Measurements from ENCODE around the gene JKAMP.
A peak's percentile ranks its signal among the peaks of the same experiment; 100 is the strongest.

The JKAMP gene

DNA sequence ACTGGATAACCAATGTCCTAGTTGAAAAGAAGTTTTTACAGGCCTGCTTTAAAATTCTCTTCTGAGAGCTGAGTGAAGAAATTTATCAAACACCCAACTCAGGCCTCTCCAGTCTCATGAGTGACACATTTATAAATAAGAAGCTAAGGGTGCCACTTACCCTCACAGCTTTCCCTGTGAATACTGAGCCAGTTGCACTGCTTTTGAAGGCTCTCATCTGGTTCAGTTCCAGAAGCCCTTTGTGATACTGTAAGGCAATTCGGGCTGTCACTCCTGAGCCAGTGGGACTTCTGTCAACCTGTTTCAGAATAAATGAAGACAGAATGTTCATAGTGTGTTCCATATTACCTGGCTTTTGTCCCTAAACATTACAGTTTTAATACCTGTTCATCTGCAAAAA, 8.6 kb upstream of the JKAMP start:
- H3K4me3 ChIP-seq (ENCODE audit: low read length): no peak overlapping the region
- no peak for DNase-seq (ENCODE audit: low read depth, low spot score)

DNA sequence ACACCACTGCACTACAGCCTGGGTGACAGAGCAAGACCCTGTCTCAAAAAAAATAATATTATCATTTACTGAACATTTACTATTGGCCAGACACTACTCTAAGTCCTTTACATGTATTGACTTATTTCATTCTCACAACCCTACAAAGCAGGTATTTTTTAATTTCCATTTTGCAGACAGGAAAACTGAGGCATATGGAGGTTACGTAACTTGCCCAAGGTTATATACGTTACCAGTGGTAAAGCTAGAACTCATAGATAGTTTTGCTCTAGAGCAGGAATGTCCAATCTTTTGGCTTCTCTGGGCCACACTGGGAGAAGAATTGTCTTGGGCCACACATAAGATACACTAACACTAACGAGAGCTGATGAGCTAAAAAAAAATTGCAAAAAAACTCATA, 5.8 kb upstream of the JKAMP start:
- no peak overlapping the region for H3K4me3 ChIP-seq (ENCODE audit: low read length)
- no peak for DNase-seq (ENCODE audit: low read depth, low spot score)

DNA sequence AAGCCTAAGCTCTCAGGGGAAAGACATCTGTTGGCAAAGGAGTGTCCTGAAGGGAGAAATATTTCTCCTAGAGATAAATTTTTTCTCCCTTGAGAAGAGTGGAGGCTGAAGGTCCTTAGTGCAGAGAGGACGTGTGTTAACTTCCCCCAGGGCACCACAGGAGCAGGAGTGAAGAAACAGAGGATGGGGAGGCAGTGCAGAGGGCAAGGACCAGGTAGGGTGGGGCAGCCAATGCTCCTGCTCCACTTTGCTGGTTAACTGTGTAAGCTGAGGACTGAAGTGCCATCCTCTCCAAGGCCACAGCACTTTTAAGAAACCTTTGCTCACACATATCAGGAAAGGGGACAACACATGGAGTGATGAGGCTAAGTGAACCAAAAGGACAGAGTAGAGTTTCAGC, 4.2 kb upstream of the JKAMP start:
- no peak for DNase-seq (ENCODE audit: low read depth, low spot score)
- H3K4me3 ChIP-seq (ENCODE audit: low read length): no peak overlapping the region

DNA sequence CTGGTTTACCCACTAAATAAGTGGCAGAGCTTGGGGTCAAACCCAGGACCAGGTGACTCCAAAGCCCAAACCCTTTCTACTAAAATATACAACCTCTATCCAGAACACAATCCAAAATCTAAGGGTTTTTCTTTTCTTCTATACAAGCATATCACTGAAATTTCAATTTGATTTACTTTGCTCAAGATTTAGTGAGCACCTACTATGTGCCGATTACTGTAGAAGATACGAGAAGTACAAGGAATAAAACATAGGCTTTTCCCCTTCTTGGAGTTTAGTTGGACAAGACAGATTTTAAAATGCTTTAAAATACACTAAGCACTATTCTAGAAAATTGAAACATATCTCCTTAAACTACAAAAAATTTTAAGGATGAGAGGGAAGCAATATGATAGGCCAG, 2.9 kb upstream of the JKAMP start:
- DNase-seq (ENCODE audit: low read depth, low spot score): no peak
- H3K4me3 ChIP-seq (ENCODE audit: low read length): no peak overlapping the region

DNA sequence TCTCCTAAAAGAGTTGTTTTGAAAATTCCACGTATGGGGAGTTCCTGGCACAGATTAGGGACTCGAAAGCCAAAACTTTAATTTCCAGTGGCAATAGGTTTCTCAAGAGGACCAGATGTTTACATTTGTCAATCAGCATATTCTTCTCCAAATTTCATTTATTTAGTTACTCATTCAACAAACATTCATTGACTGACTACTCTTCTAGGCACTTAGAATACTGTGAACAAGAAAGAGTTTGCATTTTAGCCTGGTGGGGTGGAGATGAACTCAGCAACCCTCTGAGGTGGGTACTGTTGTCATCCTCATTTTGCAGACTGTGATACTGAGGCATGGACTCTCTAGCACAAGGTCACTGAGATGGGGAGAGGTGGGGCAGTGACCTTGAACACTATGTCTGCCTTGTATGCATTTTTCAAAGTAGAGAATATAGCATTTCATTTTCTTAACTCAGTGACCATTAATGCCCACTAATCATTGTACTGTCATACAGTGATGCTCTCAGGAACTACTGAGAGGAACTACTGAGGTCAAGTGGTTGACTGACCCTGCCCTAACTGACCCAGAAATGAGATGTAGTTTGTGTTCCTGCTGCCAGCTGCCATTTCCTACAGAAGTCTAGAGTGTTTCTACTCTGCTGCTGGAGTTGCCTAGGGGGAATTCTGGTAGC, 2.3 kb upstream of the JKAMP start:
- no peak overlapping the region for H3K4me3 ChIP-seq (ENCODE audit: low read length)
- no peak for DNase-seq (ENCODE audit: low read depth, low spot score)

DNA sequence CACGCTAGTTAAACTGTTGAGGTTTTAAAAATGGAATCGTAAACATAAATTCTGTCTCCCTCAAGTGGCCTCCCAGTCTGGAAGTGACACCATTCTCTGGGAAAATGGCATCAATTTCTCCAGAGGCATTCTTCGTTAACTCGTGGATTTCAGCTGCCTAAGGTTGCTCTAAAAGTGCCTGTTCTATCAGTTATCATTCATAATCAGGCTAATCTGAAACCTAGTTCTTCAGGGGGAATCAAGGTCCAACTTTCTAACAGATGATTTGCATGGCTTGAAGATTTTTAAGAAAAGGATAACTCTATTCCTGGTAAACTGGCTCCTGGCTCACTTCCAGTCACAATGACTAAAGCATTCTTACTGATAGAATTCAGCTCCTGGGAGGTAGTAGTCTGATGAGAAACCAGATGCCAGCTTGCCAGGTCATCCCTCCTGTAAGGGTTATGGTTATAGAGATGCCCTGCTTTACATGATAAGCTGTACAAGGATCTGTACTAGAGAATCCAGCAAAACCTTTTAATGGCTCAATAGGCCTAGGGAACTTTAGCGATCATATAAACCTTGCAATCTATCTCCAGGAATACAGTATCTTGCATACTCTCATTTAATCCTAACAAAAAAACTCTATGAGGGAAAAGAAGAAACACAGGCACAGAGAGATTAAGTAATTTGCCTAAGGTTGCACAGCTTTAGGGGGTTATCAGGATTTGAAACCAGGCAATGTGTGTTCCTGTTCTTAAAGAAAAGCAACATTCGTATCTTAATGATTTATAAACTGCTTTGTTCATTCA, 1.6 kb upstream of the JKAMP start:
- peak overlapping the region; percentile 90 for H3K4me3 ChIP-seq (ENCODE audit: low read length)
- DNase-seq (ENCODE audit: low read depth, low spot score): no peak

DNA sequence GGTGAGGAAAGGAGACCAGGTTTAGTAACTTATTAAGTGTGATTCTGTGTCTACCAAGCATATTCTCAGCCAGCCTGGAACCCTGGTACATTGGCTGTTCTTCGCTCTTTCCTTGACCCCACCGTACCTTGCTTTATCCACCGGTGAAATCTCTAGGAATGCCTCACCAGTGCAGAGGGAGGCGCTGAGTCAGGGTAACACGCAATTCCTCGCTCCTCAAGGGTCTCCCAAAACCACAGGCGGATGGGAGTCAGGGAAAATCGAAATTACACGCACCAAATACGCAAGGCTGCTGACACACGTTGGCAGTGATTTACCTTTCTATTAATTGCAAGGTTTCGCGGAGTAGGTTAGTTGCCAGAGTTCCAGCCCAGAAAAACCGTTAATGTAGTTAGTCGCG, 954 bp upstream of the JKAMP start:
- DNase-seq (ENCODE audit: low read depth, low spot score): no peak
- H3K4me3 ChIP-seq (ENCODE audit: low read length): peak overlapping the region; percentile 90

DNA sequence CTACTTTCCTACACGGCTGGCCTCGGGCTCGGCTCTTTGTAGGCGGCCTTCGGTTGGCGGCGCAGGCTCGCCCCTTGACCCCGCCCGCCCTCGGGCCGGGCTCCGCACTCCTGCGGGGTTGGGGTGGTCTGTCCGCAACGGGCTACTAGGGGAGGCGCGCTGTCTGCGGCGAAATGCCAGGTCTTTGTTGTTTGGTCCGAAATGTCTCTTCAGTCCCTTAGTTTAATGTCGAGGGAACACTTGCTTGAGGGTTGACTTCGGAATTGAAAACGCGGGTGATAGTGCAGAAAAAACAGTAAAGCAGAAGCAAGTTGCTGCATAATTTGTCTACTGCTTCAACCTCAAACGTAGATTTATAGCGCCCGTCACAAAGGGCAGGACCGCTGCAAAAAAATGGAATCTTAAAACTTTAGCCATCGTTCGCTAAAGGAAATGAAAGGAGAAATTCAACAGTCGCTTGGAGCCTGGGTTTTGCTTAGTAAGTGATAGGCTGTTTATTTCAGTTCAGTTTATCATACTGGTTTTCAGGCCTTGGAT, 390 bp downstream of the JKAMP start:
- peak; percentile 10 for DNase-seq (ENCODE audit: low read depth, low spot score)
- peak overlapping the region; percentile 90 for H3K4me3 ChIP-seq (ENCODE audit: low read length)

DNA sequence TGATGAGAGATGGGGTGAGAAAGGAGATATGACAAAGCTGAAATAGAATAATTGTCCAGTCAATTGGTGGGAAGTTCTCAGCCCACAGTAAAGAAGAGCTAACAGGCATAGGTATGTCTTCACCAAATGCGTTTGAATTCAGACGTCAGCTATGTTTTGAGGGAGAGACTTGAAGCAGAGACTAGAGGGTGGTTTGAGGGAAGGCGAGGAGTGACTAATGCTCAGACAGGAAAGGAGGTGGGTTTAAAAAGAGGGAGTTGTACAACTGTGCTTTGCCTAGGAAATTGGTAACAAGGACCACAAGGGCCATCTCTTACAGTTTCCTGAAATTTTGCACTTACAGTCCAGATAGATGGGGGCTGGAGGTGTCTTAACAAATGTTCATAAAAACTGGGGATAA, 6.4 kb downstream of the JKAMP start:
- H3K4me3 ChIP-seq (ENCODE audit: low read length): no peak overlapping the region
- DNase-seq (ENCODE audit: low read depth, low spot score): no peak

DNA sequence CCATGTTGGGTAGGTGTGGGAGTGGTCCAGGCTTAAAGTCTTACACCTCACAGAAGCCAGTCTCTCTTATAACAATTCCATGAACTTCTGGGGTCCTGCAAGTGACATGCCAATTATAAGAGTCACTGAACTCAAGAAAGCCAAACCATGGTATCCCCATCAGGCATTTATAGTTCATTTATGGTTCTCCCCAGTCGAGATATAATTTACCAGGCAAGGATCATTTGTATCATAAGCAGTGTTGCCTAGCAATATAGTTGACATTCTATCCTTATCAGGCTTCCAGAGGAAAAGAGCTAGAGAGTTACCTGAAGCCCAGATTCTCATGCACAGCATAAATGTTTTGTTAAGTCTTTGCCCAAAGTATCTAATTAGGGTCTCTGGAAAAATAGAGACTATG, 8.1 kb downstream of the JKAMP start:
- H3K4me3 ChIP-seq (ENCODE audit: low read length): no peak overlapping the region
- no peak for DNase-seq (ENCODE audit: low read depth, low spot score)

DNA sequence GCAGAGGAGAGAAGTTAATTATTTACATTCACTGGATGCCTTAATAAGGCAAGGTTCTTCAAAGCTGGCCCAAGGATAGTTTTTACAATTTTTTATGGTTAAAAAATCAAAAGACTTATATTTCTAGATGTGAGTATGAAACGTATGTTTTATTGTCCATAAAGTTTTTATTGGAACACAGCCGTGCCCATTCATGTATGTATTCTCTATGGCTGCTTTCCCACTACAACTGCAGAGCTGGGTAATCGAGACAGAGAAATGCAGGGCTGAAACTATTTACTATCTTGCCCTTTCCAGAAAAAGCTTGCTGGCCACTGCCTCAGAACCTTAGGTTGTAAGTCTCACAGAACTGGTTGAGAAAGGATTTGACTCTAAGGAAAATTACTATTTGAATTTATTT, 16.4 kb downstream of the JKAMP start:
- H3K4me3 ChIP-seq (ENCODE audit: low read length): no peak overlapping the region
- no peak for DNase-seq (ENCODE audit: low read depth, low spot score)

DNA sequence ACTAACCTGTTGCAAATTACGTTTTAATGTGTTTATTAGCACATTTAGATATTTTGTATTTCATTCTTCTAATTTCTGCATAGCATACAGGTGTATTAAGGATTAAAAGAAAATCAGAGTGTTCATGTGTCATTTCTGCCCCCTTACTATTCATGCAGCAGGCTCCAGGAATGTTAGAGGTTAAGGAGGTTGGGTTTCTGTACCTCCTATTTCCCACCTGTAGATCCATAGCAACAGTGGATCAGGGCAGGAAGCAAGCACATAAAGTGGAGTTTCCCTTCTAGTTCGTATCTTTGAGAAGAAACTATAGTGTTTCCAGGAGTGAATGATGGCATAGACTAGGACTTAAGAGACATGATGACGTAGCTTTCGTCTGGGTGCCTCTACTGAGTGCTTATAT, 18.9 kb downstream of the JKAMP start:
- H3K4me3 ChIP-seq (ENCODE audit: low read length): no peak overlapping the region
- no peak for DNase-seq (ENCODE audit: low read depth, low spot score)

DNA sequence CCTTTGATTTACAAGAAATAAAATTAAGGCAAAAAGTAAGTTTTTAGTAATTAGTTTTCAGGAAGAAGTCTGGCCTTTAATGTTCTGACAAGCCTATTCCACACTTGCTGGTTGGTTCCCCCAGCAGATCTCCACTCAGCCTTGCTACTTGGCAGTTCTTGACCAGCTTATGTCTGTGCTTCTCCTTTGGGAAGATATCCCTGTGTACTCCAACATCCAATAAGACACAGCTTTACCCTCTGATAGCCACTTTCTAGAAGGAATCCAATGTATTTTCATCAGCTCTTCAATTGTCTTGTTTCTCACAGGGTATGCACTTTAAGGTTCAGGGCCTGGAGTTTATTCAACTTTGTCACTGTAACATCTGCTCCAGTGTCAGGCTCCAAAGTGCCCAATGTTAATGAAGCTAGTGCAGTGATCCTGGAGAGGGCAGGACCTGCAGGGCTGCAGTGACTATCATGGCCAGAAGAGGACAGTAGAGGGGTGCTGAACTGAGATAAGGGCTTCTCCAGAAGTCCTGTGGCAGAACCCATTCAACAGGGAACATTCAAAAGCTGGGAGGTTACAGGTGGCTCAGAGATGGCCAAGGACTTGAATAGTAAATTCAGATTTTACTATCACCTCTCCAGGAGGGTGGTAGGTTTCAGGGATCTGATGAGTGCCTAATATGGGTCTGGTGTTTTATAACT, 22.9 kb downstream of the JKAMP start:
- DNase-seq (ENCODE audit: low read depth, low spot score): peak; percentile 28
- no peak overlapping the region for H3K4me3 ChIP-seq (ENCODE audit: low read length)

DNA sequence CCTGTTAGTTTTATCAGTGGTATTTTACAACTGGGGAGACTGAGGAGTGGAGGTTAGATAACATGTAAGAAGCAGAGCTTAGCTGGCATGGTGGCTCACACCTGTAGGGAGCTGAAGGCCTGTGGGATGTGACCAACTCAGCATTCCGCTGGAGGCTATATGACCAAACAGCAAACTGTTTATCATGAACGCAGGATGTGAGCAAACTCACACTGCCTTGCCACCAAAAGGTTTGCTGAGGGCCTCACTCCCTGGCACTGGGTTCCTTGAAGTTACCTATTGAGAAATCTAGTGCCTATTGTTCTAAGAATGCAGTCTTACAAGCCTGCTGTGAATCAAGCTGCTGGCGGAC, 23.4 kb downstream of the JKAMP start:
- no peak for DNase-seq (ENCODE audit: low read depth, low spot score)
- H3K4me3 ChIP-seq (ENCODE audit: low read length): no peak overlapping the region

DNA sequence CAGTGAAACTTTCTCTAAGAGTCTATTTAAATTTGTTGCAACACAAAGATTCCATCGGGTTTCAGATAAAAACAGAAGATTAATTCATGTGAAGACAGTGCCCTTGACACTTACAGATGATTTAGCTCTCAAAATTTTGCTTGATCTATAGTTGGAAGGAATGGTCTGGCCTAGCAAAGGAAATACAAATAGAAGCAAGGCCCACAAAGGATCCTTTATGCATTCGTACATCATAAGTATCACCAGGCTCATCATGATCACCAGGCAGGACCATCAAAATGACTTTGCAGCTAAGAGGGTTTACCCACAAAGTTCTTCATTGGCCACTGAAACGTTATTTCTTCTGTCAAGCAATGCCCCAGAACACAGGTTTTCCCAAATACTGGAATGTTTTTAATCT, 24.8 kb downstream of the JKAMP start:
- no peak for DNase-seq (ENCODE audit: low read depth, low spot score)
- H3K4me3 ChIP-seq (ENCODE audit: low read length): no peak overlapping the region

DNA sequence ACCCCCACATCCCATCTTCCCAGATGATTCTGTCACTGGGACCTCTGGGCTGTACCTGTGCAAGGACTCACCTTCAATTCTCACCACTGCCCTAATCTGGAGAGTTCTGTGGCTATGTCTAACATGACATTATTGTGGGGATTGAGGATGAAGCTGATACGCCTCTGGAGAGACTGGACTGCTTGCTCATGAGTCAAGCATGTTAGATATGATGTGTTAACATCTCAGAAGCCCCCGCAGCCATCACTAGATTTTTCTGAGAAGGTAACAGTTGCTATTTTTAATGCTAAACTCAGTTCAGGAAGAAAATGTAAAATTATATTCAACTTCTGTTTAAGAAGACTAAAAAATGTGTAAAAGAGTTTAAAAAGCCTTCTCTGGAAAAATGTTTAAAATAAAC, 25.7 kb downstream of the JKAMP start:
- no peak overlapping the region for H3K4me3 ChIP-seq (ENCODE audit: low read length)
- no peak for DNase-seq (ENCODE audit: low read depth, low spot score)

DNA sequence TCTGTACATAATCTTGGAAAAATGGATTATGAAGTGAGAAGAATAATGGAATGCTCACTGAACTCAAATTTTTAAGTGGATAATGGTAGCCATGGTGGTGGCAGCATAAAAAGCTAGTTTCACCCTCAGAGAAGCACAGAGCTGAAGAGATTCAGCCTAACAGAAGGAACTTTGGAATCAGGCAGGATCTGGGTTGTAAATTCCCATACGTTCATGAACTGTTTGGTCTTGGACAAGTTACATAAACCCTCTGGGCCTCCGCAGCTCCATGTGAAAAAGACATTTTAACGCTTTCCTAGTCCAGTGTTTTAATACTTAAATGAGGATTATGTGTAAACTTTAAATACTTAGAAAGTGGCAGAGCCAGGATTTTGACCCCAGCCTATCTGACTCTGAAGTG, 26.6 kb downstream of the JKAMP start:
- H3K4me3 ChIP-seq (ENCODE audit: low read length): no peak overlapping the region
- no peak for DNase-seq (ENCODE audit: low read depth, low spot score)

DNA sequence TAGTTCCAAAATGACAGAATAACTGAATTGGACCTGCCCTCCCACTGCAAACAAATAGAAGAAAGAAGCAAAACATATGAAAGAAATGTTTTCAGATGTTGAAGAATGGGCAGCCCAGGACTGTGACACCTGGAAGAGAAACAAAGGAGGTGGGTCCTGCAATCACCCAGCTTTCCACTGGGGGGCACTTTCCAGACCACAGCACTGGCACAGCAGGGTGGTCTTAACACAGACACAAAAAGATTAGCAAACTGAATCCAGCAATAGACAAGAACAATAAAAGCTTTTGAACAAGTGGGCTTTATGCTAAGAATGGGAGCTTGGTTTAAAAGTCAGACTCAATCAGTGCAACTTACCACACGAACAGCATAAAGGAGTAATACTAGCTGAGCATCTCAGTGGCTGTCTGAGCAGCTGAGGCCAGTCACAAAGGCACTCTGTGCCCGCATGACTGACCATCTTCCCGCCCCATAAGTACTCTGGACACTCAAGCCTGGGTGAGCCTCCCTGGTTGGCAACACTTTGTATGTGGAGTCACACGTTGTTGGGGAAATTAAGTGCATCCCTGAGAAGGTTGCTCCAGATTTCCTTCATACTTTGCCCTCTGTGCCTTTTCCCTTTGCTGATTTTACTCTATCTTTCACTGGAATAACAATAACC, 27.7 kb downstream of the JKAMP start:
- DNase-seq (ENCODE audit: low read depth, low spot score): peak; percentile 28
- H3K4me3 ChIP-seq (ENCODE audit: low read length): no peak overlapping the region

DNA sequence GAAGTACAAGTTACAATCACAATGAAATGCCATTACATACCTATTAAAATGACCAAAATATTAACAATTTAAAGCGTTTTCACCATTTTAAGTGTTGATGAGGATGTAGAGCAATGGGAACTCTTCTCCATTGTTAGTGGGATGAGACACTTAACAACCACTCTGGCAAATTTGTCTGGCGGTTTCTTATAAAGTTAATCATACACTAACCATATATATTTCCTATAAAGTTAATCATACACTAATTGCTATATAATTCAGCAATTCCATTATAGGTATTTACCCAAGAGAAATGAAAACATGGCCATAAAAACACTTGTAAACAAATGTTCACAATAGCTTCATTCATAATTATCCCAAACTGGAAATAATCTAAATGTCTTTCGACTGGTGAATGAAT, 35.9 kb downstream of the JKAMP start:
- H3K4me3 ChIP-seq (ENCODE audit: low read length): no peak overlapping the region
- no peak for DNase-seq (ENCODE audit: low read depth, low spot score)

DNA sequence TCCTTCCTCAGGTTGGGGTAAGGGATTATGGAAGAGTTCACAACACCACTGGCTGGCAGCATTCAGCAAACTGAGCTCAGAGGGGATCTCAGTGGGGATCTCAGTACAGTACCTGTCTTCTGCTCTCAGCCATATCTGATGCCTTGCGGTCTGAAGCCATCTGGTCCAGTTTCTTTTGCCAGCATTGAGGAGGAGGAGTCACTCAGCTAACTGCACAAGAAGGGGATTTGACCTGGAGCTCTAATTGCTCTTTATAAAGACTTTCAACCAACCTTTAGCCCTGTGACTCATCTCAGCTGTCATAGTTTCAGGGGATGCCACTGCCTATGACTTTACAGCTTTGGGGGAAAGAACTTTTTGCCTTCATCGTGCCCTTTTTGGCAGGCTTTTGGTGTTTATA, 44.9 kb downstream of the JKAMP start:
- DNase-seq (ENCODE audit: low read depth, low spot score): no peak
- H3K4me3 ChIP-seq (ENCODE audit: low read length): no peak overlapping the region

Measured in Jurkat, Clone E6-1 (cell line).